GM19193 (cell line): ENCODE data around the gene SLC28A1.

Source experiments
- POLR2A ChIP-seq: IDR thresholded peaks from 4 replicates; pipeline ENCODE4 v1.6.1; 2011; ENCODE audit not compliant: insufficient read depth, insufficient read length; ENCODE audit errors: extremely low read depth

SLC28A1 gene

DNA sequence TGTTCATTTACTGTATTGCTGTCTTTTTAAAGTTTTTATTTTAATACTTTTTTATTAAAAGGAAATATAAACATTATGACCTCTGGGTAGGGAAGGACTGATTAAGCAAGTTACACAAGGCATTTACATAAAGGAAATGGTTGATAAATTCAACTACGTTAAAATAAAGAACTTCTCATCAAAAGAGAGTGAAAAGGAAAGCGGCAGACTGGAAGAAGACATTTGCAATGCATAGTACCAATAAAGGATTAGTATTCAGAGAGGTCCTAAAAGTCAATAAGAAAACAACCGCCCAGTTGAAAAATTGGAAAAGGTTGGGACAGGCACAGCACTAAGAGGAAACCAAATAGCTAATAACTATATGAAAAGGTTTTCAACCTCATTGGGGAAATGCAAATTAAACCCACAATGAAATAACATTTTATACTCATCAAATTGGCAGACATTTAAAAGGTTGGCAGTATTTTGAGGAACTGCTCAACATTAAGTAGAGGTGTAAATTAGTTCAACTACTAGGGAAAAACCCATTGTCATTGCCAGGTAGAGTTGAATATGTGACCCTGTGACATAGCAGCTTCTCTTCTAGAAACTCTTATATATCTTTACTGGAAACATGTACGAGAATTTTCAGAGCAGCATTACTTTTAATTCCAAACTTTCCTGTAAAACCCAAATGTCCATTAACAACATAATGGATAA, 106.7 kb downstream of the SLC28A1 start:
- TF ChIP-seq POLR2A = no peak

DNA sequence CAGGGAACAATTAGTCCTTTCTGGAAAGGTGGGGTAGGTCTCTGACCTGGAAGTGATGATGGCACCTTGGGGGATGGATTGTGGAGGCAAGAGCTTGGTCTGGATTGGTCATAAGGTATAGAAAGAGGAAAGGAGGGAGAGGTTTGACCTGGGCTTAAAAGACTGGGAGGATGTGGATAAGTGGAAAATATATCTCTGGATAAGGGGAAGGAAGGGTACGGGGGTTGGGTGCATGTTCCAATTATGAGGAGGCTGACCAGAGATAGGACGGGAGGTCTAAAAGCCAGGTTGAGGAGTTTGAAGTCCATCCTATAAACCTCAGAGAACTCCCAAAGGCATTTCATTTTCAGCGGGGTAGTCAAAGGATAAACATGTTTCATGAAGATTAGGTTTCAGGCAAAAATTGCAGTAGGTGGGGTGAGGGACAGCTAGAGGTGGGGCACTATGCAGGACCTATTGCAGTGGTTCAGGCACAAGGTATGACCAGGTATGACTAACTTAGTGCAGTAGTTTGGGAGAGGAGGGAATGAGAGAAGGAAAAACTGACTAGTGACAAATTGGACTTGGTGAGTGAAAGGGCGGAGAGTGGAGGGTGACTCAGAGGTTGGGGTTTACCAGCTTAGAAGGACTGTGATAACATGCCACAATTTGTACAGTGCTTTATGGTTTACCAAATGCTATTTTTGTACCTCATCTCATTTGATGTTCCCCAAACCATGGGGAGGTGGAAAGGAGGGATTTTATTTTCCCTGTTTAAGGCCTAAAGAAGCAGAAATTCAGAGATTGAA, 107.9 kb downstream of the SLC28A1 start:
- TF ChIP-seq POLR2A = no peak
